8988T (cell line): ENCODE results near the gene PAIP2.

Experiments used
- DNase-seq: peaks from one replicate; pipeline ENCODE4 v3.0.0; 2011

Gene PAIP2

GRCh38 chr5:139414581-139415130 is 73.0 kb downstream of the PAIP2 start:
- no peak for DNase-seq

DNA sequence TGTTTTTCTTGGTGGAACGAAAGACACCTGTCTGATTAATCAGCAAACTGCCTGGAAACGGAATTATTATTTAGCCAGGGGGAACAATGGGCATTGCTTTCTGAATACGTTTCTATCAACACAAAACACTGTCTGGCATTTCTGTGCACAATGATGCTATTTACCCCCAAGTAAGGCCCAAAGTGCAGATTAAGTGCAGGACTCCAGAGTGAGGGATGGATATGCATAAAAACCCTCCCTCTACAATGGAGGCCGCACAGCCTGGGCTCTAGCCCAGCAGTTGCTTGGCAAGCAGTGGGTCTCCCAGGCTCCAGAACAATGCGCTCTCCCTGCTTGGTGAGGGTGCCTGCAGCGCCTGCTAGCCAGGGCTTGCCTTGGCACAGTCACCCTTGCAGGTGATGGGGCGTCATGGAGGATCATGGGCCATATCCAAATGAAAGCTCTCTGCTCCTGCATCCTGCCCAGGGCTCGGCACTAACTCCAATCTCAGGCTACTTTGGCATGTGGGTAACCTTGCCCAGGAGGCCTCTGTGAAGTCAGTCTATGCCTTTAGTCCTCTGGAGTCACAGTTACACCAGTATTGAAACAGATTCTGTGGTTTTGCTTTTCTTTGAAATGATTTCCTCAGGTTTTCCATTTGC is 73.7 kb downstream of the PAIP2 start:
- DNase-seq: no peak

DNA sequence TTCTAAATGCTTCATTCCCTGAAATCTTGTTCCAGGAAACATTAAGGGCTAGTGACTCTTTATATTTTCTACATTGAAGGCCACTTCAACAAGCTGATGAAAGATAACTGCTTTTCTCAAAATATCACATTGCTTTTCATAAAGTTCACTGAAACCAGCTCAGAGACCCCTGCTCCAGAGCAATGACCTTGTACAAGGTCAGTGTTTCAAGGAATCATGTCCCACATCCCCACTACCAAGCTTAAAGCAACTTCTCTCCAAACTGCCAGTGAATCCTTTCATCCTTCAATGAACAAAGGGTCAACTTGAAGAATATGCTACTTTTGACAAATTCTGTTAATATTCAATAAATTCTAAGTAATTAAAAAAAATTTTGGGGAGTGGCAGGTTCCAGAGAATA is 74.2 kb downstream of the PAIP2 start:
- DNase-seq: no peak

DNA sequence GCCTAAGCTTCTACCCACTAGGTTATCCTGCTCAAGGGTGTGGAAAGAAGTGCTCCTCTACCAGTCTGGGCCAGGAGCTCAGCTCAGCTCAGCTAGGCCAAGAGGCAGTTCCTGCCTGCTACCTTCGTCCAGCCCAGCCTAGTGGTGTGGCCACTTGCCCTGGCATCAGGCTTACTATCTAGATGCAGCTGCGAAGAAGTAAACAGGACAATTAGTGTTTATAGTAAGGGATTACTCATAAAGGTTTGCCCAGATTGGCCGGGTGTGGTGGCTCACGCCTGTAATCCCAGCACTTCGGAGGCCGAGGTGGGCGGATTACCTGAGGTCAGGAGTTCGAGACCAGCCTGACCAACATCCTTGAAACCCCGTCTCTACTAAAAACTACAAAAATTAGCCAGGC is 75.0 kb downstream of the PAIP2 start:
- no peak for DNase-seq

GRCh38 chr5:139417214-139417613 is 75.6 kb downstream of the PAIP2 start:
- no peak for DNase-seq

- no peak for DNase-seq
These were observed 77.1 kb downstream of the PAIP2 start for GRCh38 chr5:139418793-139419192.
